Heart right ventricle (tissue), 16 donors: Measurements from ENCODE around the gene AZIN2. TPM values are rescaled to one million over a fixed set of nuclear protein-coding genes. Genes with fewer than 3 reads are reported as not detected.

Experiments
- ATAC-seq, 8 donors: fragments of 200-7000 bp; cut with Tn5 transposase; one replicate each; pipeline ENCODE4 v1.9.1; 2020; ENCODE audit warnings: mild to moderate bottlenecking in 8 of 8, moderate library complexity in 8 of 8, moderate number of reproducible peaks in 1 of 8
- DNase-seq, 2 donors: peaks; one replicate each; pipeline ENCODE4 v3.0.0-alpha.2; 2020
- H3K27ac ChIP-seq, 10 donors: fragments of 200-600 bp; sonication (generic) in 2 of 10; one replicate each; pipeline versions ENCODE4 v1.5.0 to v1.8.0; 2020 to 2022; ENCODE audit warnings: mild to moderate bottlenecking in 3 of 10
- H3K27me3 ChIP-seq, 7 donors: fragments of 200-600 bp; one replicate each; pipeline ENCODE4 v1.8.0; 2021 to 2022; ENCODE audit warnings: mild to moderate bottlenecking in 2 of 7
- H3K36me3 ChIP-seq, 9 donors: fragments of 200-600 bp; sonication (generic) in 1 of 9; one replicate each; pipeline versions ENCODE4 v1.5.0 to v1.8.0; 2020 to 2022; ENCODE audit warnings: mild to moderate bottlenecking in 2 of 9
- H3K4me1 ChIP-seq, 9 donors: fragments of 200-600 bp; sonication (generic) in 1 of 9; one replicate each; pipeline versions ENCODE4 v1.5.0 to v1.8.0; 2020 to 2022; ENCODE audit warnings: mild to moderate bottlenecking in 4 of 9
- H3K4me3 ChIP-seq, 10 donors: fragments of 200-600 bp; sonication (generic) in 2 of 10; one replicate each; pipeline versions ENCODE4 v1.5.0 to v1.8.0; 2020 to 2022; ENCODE audit warnings: mild to moderate bottlenecking in 7 of 10, moderate library complexity in 2 of 10
- H3K9me3 ChIP-seq, 11 donors: fragments of 200-600 bp in 10 of 11; sonication (generic) in 2 of 11; one replicate each; pipeline versions ENCODE4 v1.5.0 to v1.8.0; 2013 to 2022; ENCODE audit warnings: mild to moderate bottlenecking in 2 of 11, control low read depth in 1 of 11, moderate library complexity in 1 of 11
- CTCF ChIP-seq, 9 donors: fragments of 200-600 bp; sonication (generic) in 2 of 9; IDR thresholded peaks; one replicate each; pipeline versions ENCODE4 v1.5.0 to v1.8.0; 2021 to 2022; ENCODE audit warnings: antibody characterized with exemption in 9 of 9, mild to moderate bottlenecking in 5 of 9, moderate library complexity in 1 of 9
- WGBS, 2 donors: extraction: QIAGEN DNeasy Blood & Tissue Kit; methylation state at CpG; one replicate each; pipeline ENCODE4 v1.1.7; 2013; ENCODE audit warnings: inconsistent platforms in 1 of 2; 5-methylcytosine and 5-hydroxymethylcytosine counted together
- intact Hi-C, 10 donors: fragments of 100-400 bp; cut with DNase I; formaldehyde crosslinking; loops; one replicate each; pipeline versions ENCODE4 v1.11.1 to v1.14.2; 2022
- polyA plus RNA-seq, 2 donors: library from polyadenylated mRNA; stranded (reverse); fragments of 200-250 nt; gene quantifications; one replicate each; pipeline ENCODE4 v1.2.3, GENCODE V29; 2013
- total RNA-seq, 10 donors: library from RNA; stranded (reverse); fragmentation: NEBNext Ultra II Directional in 3 of 10; extraction: Animal tissue kit (Norgen Biotek cat#: 25700) in 3 of 10; gene quantifications; one replicate each; pipeline versions ENCODE4 v1.2.1 to v1.2.4, GENCODE V29; 2021 to 2023
- donor health status: Arrhythmogenic right ventricular cardiomyopathy.
- donor health status: ischemic (EF 13 %, LVEDD 7.1; RV severe dilation, severe dysfunction).
- donor health status: healthy with polysubstance abuse.
- donor health status: DM: no; HTN: yes; CAD: no.
- donor health status: DM: no; HTN: no; CAD: no.
- donor health status: ischemic (EF 25% LVEDD 6.9; RV normal size, moderate dysfunction).
- donor health status: ischemic (EF 25% LVEDD 5.7; RV mildly dilated, moderate dysfunction).
- donor health status: healthy.
- donor health status: DM: yes; HTN: yes; CAD: no.
- donor health status: Ischemic cardiomyopathy.
- donor health status: ischemic (EF 35%, LVEDD 5.7; RV mildly dilated, moderate dysfunction).
- donor health status: nonischemic (EF 11% LVEDD 7.7; RV severe dilation, severe dysfunction).
- donor health status: DM: yes; HTN: yes; CAD: no.
- donor health status: PGD.
- donor health status: ischemic (EF 29% LVEDD 5.4; RV normal size, mild dysfunction).
- donor health status: nonischemic (EF 23%, LVEDD 6.1; RV moderate dilation, normal function).

AZIN2 gene
- total and polyA plus RNA-seq, 12 donors, result 1.1 to 6.9 (median 2.7) TPM

DNA sequence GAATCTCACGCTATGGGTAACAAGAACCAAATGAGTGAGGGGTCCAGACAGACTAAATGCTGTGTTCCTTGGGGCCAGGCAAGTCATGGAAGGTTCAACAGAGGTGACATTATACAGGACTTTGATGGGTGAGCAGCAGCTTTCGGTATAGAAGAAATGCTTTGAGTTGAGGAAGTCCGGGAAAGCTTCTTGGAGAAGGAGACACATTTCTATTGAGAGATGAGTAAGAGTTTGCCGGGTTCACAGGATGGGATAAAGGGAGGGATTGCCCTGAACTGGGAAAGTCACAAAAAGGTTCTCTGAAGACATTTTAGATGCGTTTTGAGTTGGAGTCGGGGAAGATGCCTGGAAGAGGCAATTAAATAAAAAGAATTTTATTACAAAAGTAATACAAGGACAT, 580 bp upstream of the AZIN2 start:
- H3K27me3 ChIP-seq, result peaks cover 0 to 18% (median 0%) of the 10 kb centered on the region in 7 donors
- no peak for TF ChIP-seq CTCF (IDR thresholded peaks at IDR 0.05)
- H3K36me3 ChIP-seq, result no peaks in the 10 kb centered on the region
- ATAC-seq, result no peak
- no peaks in the 10 kb centered on the region for H3K9me3 ChIP-seq
- 58 to 59% methylated on average over 6 of the region's 6 CpGs for WGBS, 2 donors
- peaks cover 0 to 23% (median 19%) of the 10 kb centered on the region in 9 donors for H3K4me1 ChIP-seq
- DNase-seq, result no peak
- intact Hi-C loops, result loop anchor here in 7 of 10 donors (5.0 to 10.0 kb wide), 6 partner anchors 146 to 368 kb away; partner anchors contain the start of genes FNDC5 (in 1 of the 7), S100PBP (in 1 of the 7) and YARS1 (in 1 of the 7)
- peak overlapping the region in 6 of 10 donors; percentile 41 to 81 (median 70) for H3K27ac ChIP-seq
- peak overlapping the region; percentile 64 to 97 (median 75) for H3K4me3 ChIP-seq

DNA sequence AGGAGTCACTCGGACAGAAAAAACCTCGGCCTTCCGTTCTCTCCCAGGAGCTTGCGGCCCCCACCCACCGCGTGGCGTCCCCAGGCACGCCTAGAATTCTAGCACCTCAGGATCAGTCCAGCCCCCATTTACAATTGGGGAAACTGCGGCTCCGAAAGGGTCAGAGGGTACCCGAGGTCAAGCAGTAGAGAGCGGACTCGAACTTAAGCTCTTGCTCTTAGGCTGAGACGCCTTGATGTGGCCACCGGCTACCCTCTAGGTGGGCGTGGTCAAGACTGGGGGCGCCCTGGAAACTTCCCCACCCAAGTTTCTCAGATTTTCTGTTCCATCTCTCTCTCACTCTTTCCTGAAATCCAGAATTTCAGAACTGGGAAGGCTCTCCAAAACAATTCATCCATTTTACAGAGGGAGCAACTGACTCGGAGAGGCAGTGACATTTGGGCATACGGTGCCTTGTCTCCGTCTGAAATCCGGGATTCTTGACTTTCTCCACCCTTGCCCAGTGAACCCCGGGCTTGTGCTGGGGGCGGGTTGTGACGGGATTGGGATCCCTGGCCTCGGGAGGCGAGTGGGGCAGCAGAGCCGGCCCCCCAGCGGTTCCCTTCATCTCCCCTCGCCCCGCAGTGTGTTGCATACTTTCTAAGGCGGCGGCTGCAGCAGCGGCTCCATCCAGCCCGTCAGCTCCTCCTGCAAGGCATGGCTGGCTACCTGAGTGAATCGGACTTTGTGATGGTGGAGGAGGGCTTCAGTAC, 777 bp downstream of the AZIN2 start:
- intact Hi-C loops, result loop anchor here in 8 of 10 donors (2.0 to 10.0 kb wide), 7 partner anchors 147 to 369 kb away; partner anchors contain the start of genes FNDC5 (in 1 of the 8), S100PBP (in 1 of the 8) and YARS1 (in 1 of the 8)
- Histone ChIP-seq H3K4me3 (peak overlapping the region; percentile 64 to 97 (median 75)), H3K9me3 (no peaks in the 10 kb centered on the region), H3K27me3 (peaks cover 0 to 18% (median 0%) of the 10 kb centered on the region in 7 donors), H3K36me3 (peaks cover 0 to 3% (median 0%) of the 10 kb centered on the region in 9 donors), H3K4me1 (peaks cover 0 to 29% (median 23%) of the 10 kb centered on the region in 9 donors), H3K27ac (peak overlapping the region in 6 of 10 donors; percentile 41 to 81 (median 70))
- TF ChIP-seq CTCF (IDR thresholded peaks at IDR 0.05), result no peak
- WGBS, 2 donors, result 11 to 17% methylated on average over 35 of the region's 35 CpGs
- ATAC-seq (peak in 7 of 8 donors; percentile 1 to 37 (median 10)), DNase-seq (peak in 1 of 2 donors; percentile 20)

GRCh38 chr1:33082575-33083108, 1.7 kb downstream of the AZIN2 start:
- Histone ChIP-seq H3K9me3 (no peaks in the 10 kb centered on the region), H3K27me3 (peaks cover 0 to 18% (median 0%) of the 10 kb centered on the region in 7 donors), H3K36me3 (peaks cover 0 to 5% (median 0%) of the 10 kb centered on the region in 9 donors), H3K4me3 (peak overlapping the region in 5 of 10 donors; percentile 72 to 97 (median 86)), H3K27ac (peak overlapping the region in 1 of 10 donors; percentile 81), H3K4me1 (peaks cover 0 to 29% (median 23%) of the 10 kb centered on the region in 9 donors)
- ATAC-seq, result no peak
- 77 to 79% methylated on average over 6 of the region's 6 CpGs for WGBS, 2 donors
- no peak for TF ChIP-seq CTCF (IDR thresholded peaks at IDR 0.05)
- no peak for DNase-seq
- intact Hi-C loops, result loop anchor here in 8 of 10 donors (2.0 to 10.0 kb wide), 7 partner anchors 148 to 370 kb away; partner anchors contain the start of genes FNDC5 (in 1 of the 8), S100PBP (in 1 of the 8) and YARS1 (in 1 of the 8)

- no peak for ATAC-seq
- WGBS, 2 donors, result 87 to 91% methylated on average over 4 of the region's 4 CpGs
- no peak for TF ChIP-seq CTCF (IDR thresholded peaks at IDR 0.05)
- Histone ChIP-seq H3K27me3 (peaks cover 0 to 18% (median 0%) of the 10 kb centered on the region in 7 donors), H3K4me3 (no peak overlapping the region), H3K36me3 (peaks cover 0 to 29% (median 0%) of the 10 kb centered on the region in 9 donors), H3K9me3 (no peaks in the 10 kb centered on the region), H3K27ac (no peak overlapping the region), H3K4me1 (peaks cover 0 to 30% (median 17%) of the 10 kb centered on the region in 9 donors)
- intact Hi-C loops, result loop anchor here in 5 of 10 donors (2.0 to 10.0 kb wide), 5 partner anchors 151 to 371 kb away; partner anchors contain the start of genes S100PBP (in 1 of the 5) and YARS1 (in 1 of the 5)
- DNase-seq, result no peak
Measured at GRCh38 chr1:33085332-33085731, 4.4 kb downstream of the AZIN2 start.
